Endothelial cell of umbilical vein (primary cell): ENCODE measurements around the gene TBC1D5. TPM values are rescaled to one million over a fixed set of nuclear protein-coding genes. Genes with fewer than 3 reads are reported as not detected.

ENCODE experiments used
- BruUV-seq: library from RNA; stranded (reverse); fragments of 400-500 nt; replicated peaks from 2 replicates; lab custom pipeline; 2021; lab: Mats Ljungman, UMichigan
- CTCF ChIA-PET: fragments of 300-600, 350-600 bp; sonication (Branson Sonifier 250); formaldehyde crosslinking; loops from one replicate; lab custom pipeline; 2021; ENCODE audit warnings: antibody characterized with exemption, inconsistent platforms; lab: Charles Lee
- POLR2A ChIA-PET: fragments of 300-600, 350-600 bp; sonication (Branson Sonifier 250); formaldehyde crosslinking; loops from one replicate; lab custom pipeline; 2021; ENCODE audit warnings: antibody characterized with exemption, inconsistent platforms; lab: Charles Lee
- DNase-seq: peaks from one replicate; pipeline ENCODE4 v3.0.0-alpha.2; 2011; ENCODE audit warnings: low read depth, low spot score
- FAIRE-seq: peaks from 2 replicates; lab custom pipeline; 2011; peaks lifted over from hg19 to GRCh38; lab: Jason Lieb, UNC
- H2AFZ ChIP-seq: 2 replicates; pipeline ENCODE4 v1.6.0; 2012; ENCODE audit warnings: low read depth, low read length, control low read depth, inconsistent platforms
- H3K27ac ChIP-seq: 2 replicates; pipeline ENCODE4 v1.5.1; 2011; ENCODE audit warnings: low read depth, mild to moderate bottlenecking, control low read depth, low read length, moderate library complexity; ENCODE audit not compliant: insufficient read depth
- H3K27me3 ChIP-seq, 2 experiments: 2 replicates each; pipeline versions ENCODE4 v1.6.0 to v1.6.1; 2011; ENCODE audit warnings: low read length in 2 of 2, mixed read lengths in 1 of 2; ENCODE audit not compliant: control insufficient read depth in 2 of 2, insufficient read depth in 2 of 2
- H3K36me3 ChIP-seq, 2 experiments: 2 replicates in 1 of 2; 3 replicates in 1 of 2; pipeline ENCODE4 v1.5.1; 2011; ENCODE audit warnings: low read length in 2 of 2, mild to moderate bottlenecking in 1 of 2, moderate library complexity in 1 of 2; ENCODE audit not compliant: control insufficient read depth in 2 of 2, insufficient read depth in 2 of 2; ENCODE audit errors: extremely low read depth in 1 of 2
- H3K4me1 ChIP-seq: 3 replicates; pipeline ENCODE4 v1.5.1; 2011; ENCODE audit warnings: mild to moderate bottlenecking, low read length; ENCODE audit not compliant: control insufficient read depth, insufficient read depth; ENCODE audit errors: extremely low read depth
- H3K4me2 ChIP-seq: 2 replicates; pipeline ENCODE4 v1.6.1; 2011; ENCODE audit warnings: low read length, control low read depth, mixed read lengths; ENCODE audit not compliant: insufficient read depth
- H3K4me3 ChIP-seq, 3 experiments: fragments of 200-600 bp in 1 of 3; sonication (generic), shearing (Covaris generic) in 1 of 3; replicated peaks in 1 of 3; 2 replicates each; pipeline ENCODE4 v1.5.1; 2011 to 2016; ENCODE audit warnings: control low read depth in 3 of 3, low read length in 3 of 3, mild to moderate bottlenecking in 2 of 3, inconsistent platforms in 1 of 3, low read depth in 1 of 3, moderate library complexity in 1 of 3; ENCODE audit not compliant: insufficient read depth in 1 of 3
- H3K79me2 ChIP-seq: 2 replicates; pipeline ENCODE4 v1.6.0; 2012; ENCODE audit warnings: low read length, inconsistent platforms; ENCODE audit not compliant: control insufficient read depth, insufficient read depth
- H3K9ac ChIP-seq: replicated peaks from 2 replicates; pipeline ENCODE3; 2011; ENCODE audit warnings: low read length, control low read depth; ENCODE audit not compliant: insufficient read depth; ENCODE audit errors: extremely low read depth
- H3K9me1 ChIP-seq: replicated peaks from 3 replicates; pipeline ENCODE4 v1.6.0; 2011; ENCODE audit warnings: mild to moderate bottlenecking, low read length; ENCODE audit not compliant: control insufficient read depth, insufficient read depth; ENCODE audit errors: extremely low read depth
- H3K9me3 ChIP-seq: replicated peaks from 2 replicates; pipeline ENCODE4 v1.5.1; 2012; ENCODE audit warnings: low read length, inconsistent platforms; ENCODE audit not compliant: control insufficient read depth, insufficient read depth
- H4K20me1 ChIP-seq: replicated peaks from 2 replicates; pipeline ENCODE3; 2011; ENCODE audit warnings: mild to moderate bottlenecking, low read length; ENCODE audit not compliant: control insufficient read depth, insufficient read depth; ENCODE audit errors: extremely low read depth
- EZH2 ChIP-seq: IDR thresholded peaks from 2 replicates; pipeline ENCODE4 v1.6.1; 2012; ENCODE audit warnings: borderline replicate concordance, low read depth, mild to moderate bottlenecking, moderate library complexity, low read length, inconsistent platforms; ENCODE audit not compliant: severe bottlenecking
- FOS ChIP-seq: IDR thresholded peaks from 2 replicates; pipeline ENCODE4 v1.6.1; 2011; ENCODE audit warnings: mild to moderate bottlenecking, low read length, moderate library complexity, borderline replicate concordance; ENCODE audit not compliant: insufficient read depth
- GATA2 ChIP-seq: IDR thresholded peaks from 2 replicates; pipeline ENCODE4 v1.7.0; 2011; ENCODE audit warnings: low read depth, mild to moderate bottlenecking, moderate library complexity, mixed read lengths, low read length; ENCODE audit not compliant: insufficient read length, insufficient read depth
- MYC ChIP-seq: IDR thresholded peaks from one replicate; pipeline ENCODE4 v1.6.1; 2011; ENCODE audit warnings: mild to moderate bottlenecking, low read depth, low read length
- POLR2AphosphoS5 ChIP-seq: IDR thresholded peaks from 2 replicates; pipeline ENCODE4 v1.6.1; 2012; ENCODE audit warnings: low read depth, mild to moderate bottlenecking, control low read depth, low read length, moderate library complexity; ENCODE audit not compliant: insufficient read depth
- dilution Hi-C: fragments of 300-500 bp; cut with MboI; formaldehyde crosslinking; loops from one replicate; pipeline ENCODE4 v1.15.0; 2019; ENCODE audit warnings: low sequenced_read_pairs; ENCODE audit not compliant: extremely low pct_ligation_motif_present
- intact Hi-C: fragments of 100-400 bp; cut with micrococcal nuclease; formaldehyde crosslinking; loops from one replicate; pipeline ENCODE4 v1.10.0; 2022
- polyA plus RNA-seq, 4 experiments: library from polyadenylated mRNA; depleted of rRNA in 3 of 4; stranded (reverse) in 3 of 4; unstranded in 1 of 4; fragments of >200 nt; gene quantifications; 2 replicates each; pipeline versions ENCODE4 v1.2.1 to v1.2.3, GENCODE V29; 2011 to 2012; ENCODE audit warnings: missing spikeins in 1 of 4
- total RNA-seq: library from RNA; stranded (reverse); gene quantifications from 2 replicates; pipeline ENCODE4 v1.2.3, GENCODE V29; 2021
- TF ChIP-seq, protein P1 (sequence below), 2 donors: IDR thresholded peaks; 1 replicate in 1 of 2; 2 replicates in 1 of 2; pipeline ENCODE4 v1.5.1; 2011; ENCODE audit warnings: low read length in 2 of 2, mild to moderate bottlenecking in 2 of 2, moderate library complexity in 2 of 2, control low read depth in 1 of 2, inconsistent platforms in 1 of 2, low read depth in 1 of 2; ENCODE audit not compliant: insufficient read depth in 1 of 2; ENCODE audit errors: extremely low read depth in 1 of 2
- TF ChIP-seq, protein P2 (sequence below): IDR thresholded peaks from 2 replicates; pipeline ENCODE4 v1.6.1; 2011; ENCODE audit not compliant: insufficient read depth, insufficient read length

The TBC1D5 gene
- total and polyA plus RNA-seq, 2 donors (not counting 3 experiments of a cell fraction or from before 2014, with no cell fraction given), result 17.5 to 44.7 TPM

DNA sequence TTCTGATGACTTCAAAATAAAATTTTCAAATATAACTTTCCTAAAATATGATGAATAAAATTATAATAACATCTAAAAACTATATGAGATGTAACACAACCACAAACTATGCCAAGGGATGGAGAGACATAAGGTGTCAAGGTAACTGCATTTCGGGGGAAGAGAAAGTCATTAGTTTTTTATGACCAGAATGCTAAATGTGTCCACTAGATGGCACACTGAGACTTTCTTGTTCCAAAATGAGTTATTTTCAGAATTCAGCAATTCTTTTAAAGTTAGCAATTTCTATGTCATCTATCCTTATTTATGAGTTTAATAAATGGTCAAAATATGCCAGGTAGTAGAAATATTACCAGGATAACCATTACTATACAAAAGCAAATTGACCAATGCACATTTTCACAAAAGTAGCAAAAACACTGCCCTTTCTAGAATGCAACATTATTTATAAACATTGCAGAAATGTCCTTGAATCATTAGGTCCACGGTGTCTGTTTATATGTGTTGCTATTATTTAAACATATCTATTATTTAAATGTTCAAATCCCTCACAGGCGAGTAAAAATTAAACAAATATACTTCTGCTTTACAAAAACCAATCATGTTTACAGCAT is 483.5 kb downstream of the TBC1D5 start:
- H3K36me3 ChIP-seq, result no peaks in the 10 kb centered on the region
- dilution Hi-C loops, result no loop called here
- DNase-seq (peak; percentile 51), FAIRE-seq (peak; percentile 64)
- no peak overlapping the region for H3K4me3 ChIP-seq
- H3K4me1 ChIP-seq, result no peaks in the 10 kb centered on the region
- no peak overlapping the region for H3K4me2 ChIP-seq
- no peaks in the 10 kb centered on the region for H3K9me1 ChIP-seq
- H3K27ac ChIP-seq, result no peak overlapping the region
- POLR2A ChIA-PET, result no interaction called here
- no peaks in the 10 kb centered on the region for H3K27me3 ChIP-seq
- CTCF ChIA-PET, result interaction anchor here (0.6 to 2.4 kb wide), 12 partner anchors 9 to 583 kb away, joined by 3 to 21 read pairs (median 4); no protein-coding TSS in a partner anchor
- intact Hi-C loops, result loop anchor here (1.0 to 5.0 kb wide), 4 partner anchors 154 to 1128 kb away; no protein-coding TSS in a partner anchor
- no peaks in the 10 kb centered on the region for H3K79me2 ChIP-seq
- TF ChIP-seq, protein P1, sequence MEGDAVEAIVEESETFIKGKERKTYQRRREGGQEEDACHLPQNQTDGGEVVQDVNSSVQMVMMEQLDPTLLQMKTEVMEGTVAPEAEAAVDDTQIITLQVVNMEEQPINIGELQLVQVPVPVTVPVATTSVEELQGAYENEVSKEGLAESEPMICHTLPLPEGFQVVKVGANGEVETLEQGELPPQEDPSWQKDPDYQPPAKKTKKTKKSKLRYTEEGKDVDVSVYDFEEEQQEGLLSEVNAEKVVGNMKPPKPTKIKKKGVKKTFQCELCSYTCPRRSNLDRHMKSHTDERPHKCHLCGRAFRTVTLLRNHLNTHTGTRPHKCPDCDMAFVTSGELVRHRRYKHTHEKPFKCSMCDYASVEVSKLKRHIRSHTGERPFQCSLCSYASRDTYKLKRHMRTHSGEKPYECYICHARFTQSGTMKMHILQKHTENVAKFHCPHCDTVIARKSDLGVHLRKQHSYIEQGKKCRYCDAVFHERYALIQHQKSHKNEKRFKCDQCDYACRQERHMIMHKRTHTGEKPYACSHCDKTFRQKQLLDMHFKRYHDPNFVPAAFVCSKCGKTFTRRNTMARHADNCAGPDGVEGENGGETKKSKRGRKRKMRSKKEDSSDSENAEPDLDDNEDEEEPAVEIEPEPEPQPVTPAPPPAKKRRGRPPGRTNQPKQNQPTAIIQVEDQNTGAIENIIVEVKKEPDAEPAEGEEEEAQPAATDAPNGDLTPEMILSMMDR (IDR thresholded peaks at IDR 0.05; ENCODE audit: extremely low read depth in 1 of 2, insufficient read depth in 1 of 2, low read depth in 1 of 2, low read length in 2 of 2), result peak; percentile 55
- TF ChIP-seq GATA2, result no peak
- BruUV-seq, result no TSS peak
- no peak overlapping the region for H2AFZ ChIP-seq
- no peaks in the 10 kb centered on the region for H3K9me3 ChIP-seq
- H4K20me1 ChIP-seq, result no peaks in the 10 kb centered on the region
- no peak overlapping the region for H3K9ac ChIP-seq

DNA sequence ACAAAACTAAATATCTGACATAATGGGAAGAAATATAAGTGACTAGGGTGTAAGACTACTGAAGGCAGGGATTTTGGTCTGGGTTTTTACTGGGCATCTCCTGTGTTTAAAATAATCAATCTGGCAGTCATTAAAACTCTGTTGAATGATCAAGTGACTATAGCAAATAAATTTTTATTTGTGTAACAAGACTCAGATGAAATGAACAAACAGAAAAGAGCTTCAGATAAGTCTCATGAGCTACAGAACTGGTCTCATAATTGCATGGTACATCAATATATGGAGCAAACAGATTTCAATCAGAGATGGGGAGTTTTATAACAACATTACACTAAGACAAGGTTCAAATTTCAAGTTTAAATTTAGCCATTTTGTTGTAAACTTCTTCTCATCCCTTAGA is 485.2 kb downstream of the TBC1D5 start:
- CTCF ChIA-PET, result interaction anchor here (1.0 to 2.4 kb wide), 4 partner anchors 154 to 584 kb away, joined by 3 to 16 read pairs (median 8); no protein-coding TSS in a partner anchor
- no TSS peak for BruUV-seq
- H3K9me1 ChIP-seq, result no peaks in the 10 kb centered on the region
- H3K4me3 ChIP-seq, result no peak overlapping the region
- H3K9ac ChIP-seq, result no peak overlapping the region
- intact Hi-C loops, result loop anchor here (5.0 kb wide), 1 partner anchor 1130 kb away; no protein-coding TSS in a partner anchor
- no peaks in the 10 kb centered on the region for H4K20me1 ChIP-seq
- H3K79me2 ChIP-seq, result no peaks in the 10 kb centered on the region
- H2AFZ ChIP-seq, result no peak overlapping the region
- no peak overlapping the region for H3K27ac ChIP-seq
- no peaks in the 10 kb centered on the region for H3K9me3 ChIP-seq
- TF ChIP-seq POLR2AphosphoS5, result no peak
- TF ChIP-seq EZH2, result no peak
- no peak for TF ChIP-seq GATA2
- TF ChIP-seq, protein P2, sequence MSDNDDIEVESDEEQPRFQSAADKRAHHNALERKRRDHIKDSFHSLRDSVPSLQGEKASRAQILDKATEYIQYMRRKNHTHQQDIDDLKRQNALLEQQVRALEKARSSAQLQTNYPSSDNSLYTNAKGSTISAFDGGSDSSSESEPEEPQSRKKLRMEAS, result no peak
- TF ChIP-seq FOS, result no peak
- TF ChIP-seq MYC, result no peak
- TF ChIP-seq, protein P1 (IDR thresholded peaks at IDR 0.05; ENCODE audit: extremely low read depth in 1 of 2, insufficient read depth in 1 of 2, low read depth in 1 of 2, low read length in 2 of 2), result no peak
- no peaks in the 10 kb centered on the region for H3K27me3 ChIP-seq
- DNase-seq (no peak), FAIRE-seq (no peak)
- dilution Hi-C loops, result no loop called here
- POLR2A ChIA-PET, result no interaction called here
- H3K4me2 ChIP-seq, result no peak overlapping the region
- no peaks in the 10 kb centered on the region for H3K4me1 ChIP-seq
- no peaks in the 10 kb centered on the region for H3K36me3 ChIP-seq
